ENCODE results near the gene CRIP3. TPM values are rescaled to one million over a fixed set of nuclear protein-coding genes. Genes with fewer than 3 reads are reported as not detected.
A peak's percentile ranks its signal among the peaks of the same experiment; 100 is the strongest.

CRIP3 gene
- total and polyA plus RNA-seq, 2 of the 13 experiments (the other 11 are each of a cell fraction or from before 2014, with no cell fraction given): 6.3 to 9.3 TPM

GRCh38 chr6:43276577-43277305 is 31.9 kb downstream of the CRIP3 start (continued):
- TF ChIP-seq MLXIP (CRISPR knock-in tag; IDR thresholded peaks at IDR 0.05; ENCODE audit: borderline replicate concordance) (no peak), ADNP (CRISPR knock-in tag; IDR thresholded peaks at IDR 0.05) (no peak), ZNF564 (CRISPR knock-in tag; IDR thresholded peaks at IDR 0.05) (no peak), ZFP41 (CRISPR knock-in tag; IDR thresholded peaks at IDR 0.05; ENCODE audit: borderline replicate concordance) (no peak; the same call in 1 of the 2 replicates), AKAP8 (CRISPR knock-in tag; IDR thresholded peaks at IDR 0.05) (no peak), SNAPC5 (CRISPR knock-in tag; IDR thresholded peaks at IDR 0.05; ENCODE audit: borderline replicate concordance) (0 out of 2 replicates have a peak, but pooled peaks have one; percentile 22), ZSCAN22 (CRISPR knock-in tag; IDR thresholded peaks at IDR 0.05) (no peak), ZNF747 (CRISPR knock-in tag; IDR thresholded peaks at IDR 0.05; ENCODE audit: borderline replicate concordance) (peak; percentile 46; the same call in 1 of the 2 replicates), ZNF850 (CRISPR knock-in tag; conservative IDR thresholded peaks at IDR 0.05) (no peak), PRMT3 (CRISPR knock-in tag; IDR thresholded peaks at IDR 0.05; ENCODE audit: borderline replicate concordance, low read depth) (no peak), GATA4 (IDR thresholded peaks at IDR 0.05; ENCODE audit: borderline replicate concordance, low read depth) (no peak), GRHL1 (CRISPR knock-in tag; conservative IDR thresholded peaks at IDR 0.05) (no peak), CAMTA2 (CRISPR knock-in tag; IDR thresholded peaks at IDR 0.05; ENCODE audit: borderline replicate concordance) (no peak; the same call in 1 of the 2 replicates), MXI1 (IDR thresholded peaks at IDR 0.05; ENCODE audit: borderline replicate concordance, low read depth, low read length) (no peak), IRX3 (CRISPR knock-in tag; IDR thresholded peaks at IDR 0.05; ENCODE audit: borderline replicate concordance, low read depth) (0 out of 2 replicates have a peak, but pooled peaks have one; percentile 36), TRAFD1 (CRISPR knock-in tag; IDR thresholded peaks at IDR 0.05; ENCODE audit: borderline replicate concordance) (no peak), U2AF1 (optimal IDR thresholded peaks at IDR 0.05; ENCODE audit: low read depth, low read length) (peak; percentile 59), NR2C2 (CRISPR knock-in tag; IDR thresholded peaks at IDR 0.05; ENCODE audit: borderline replicate concordance) (peak; percentile 72), ARID2 (CRISPR knock-in tag; IDR thresholded peaks at IDR 0.05; ENCODE audit: borderline replicate concordance) (no peak), MAFF (IDR thresholded peaks at IDR 0.05; ENCODE audit: low read depth, low read length) (no peak), ZNF543 (CRISPR knock-in tag; IDR thresholded peaks at IDR 0.05) (peak; percentile 90; the same call in 1 of the 2 replicates), ZNF749 (CRISPR knock-in tag; IDR thresholded peaks at IDR 0.05; ENCODE audit: borderline replicate concordance) (no peak), RFXAP (CRISPR knock-in tag; IDR thresholded peaks at IDR 0.05; ENCODE audit: borderline replicate concordance) (no peak)
